Right lobe of liver (tissue), 4 donors: ENCODE data around the gene GALNT5.

ENCODE experiments used
- POLR2A ChIP-seq: fragments of 450-650 bp; IDR thresholded peaks from one replicate; pipeline ENCODE4 v1.6.1; 2017; ENCODE audit warnings: antibody characterized with exemption, mild to moderate bottlenecking
- TF ChIP-seq, protein P1 (sequence below), 4 donors: fragments of 200-600 bp in 3 of 4; fragments of 450-650 bp in 1 of 4; IDR thresholded peaks; one replicate each; pipeline versions ENCODE4 v1.5.1 to v1.8.0; 2016 to 2022; ENCODE audit warnings: antibody characterized with exemption in 4 of 4, mild to moderate bottlenecking in 2 of 4
- donor health status: DM: no; HTN: no; CAD: no.
- donor health status: DM: no; HTN: no; CAD: no.
- donor health status: DM: no; HTN: yes; CAD: no.

DNA sequence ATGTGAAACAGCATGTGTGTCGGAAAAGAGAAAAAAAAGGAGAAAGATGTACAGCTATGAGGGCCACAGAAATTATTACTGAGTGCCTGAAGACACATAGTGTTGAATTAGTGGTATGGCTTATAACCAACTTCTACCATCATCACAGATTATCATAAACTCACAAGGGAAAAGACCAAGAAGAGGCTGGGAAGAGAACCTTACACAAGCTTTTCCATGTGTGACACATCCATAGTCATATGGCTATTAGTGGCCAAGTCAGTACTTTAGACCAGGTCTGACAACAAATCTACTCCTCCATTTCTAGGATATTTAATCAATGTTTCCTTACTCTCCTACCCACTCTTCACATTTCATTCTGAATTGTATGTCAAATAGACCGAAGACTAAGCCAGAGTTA is 3.5 kb upstream of the GALNT5 start:
- TF ChIP-seq, protein P1, sequence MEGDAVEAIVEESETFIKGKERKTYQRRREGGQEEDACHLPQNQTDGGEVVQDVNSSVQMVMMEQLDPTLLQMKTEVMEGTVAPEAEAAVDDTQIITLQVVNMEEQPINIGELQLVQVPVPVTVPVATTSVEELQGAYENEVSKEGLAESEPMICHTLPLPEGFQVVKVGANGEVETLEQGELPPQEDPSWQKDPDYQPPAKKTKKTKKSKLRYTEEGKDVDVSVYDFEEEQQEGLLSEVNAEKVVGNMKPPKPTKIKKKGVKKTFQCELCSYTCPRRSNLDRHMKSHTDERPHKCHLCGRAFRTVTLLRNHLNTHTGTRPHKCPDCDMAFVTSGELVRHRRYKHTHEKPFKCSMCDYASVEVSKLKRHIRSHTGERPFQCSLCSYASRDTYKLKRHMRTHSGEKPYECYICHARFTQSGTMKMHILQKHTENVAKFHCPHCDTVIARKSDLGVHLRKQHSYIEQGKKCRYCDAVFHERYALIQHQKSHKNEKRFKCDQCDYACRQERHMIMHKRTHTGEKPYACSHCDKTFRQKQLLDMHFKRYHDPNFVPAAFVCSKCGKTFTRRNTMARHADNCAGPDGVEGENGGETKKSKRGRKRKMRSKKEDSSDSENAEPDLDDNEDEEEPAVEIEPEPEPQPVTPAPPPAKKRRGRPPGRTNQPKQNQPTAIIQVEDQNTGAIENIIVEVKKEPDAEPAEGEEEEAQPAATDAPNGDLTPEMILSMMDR (IDR thresholded peaks at IDR 0.05): no peak
- TF ChIP-seq POLR2A: no peak
